Measurements from ENCODE around the gene PNPLA1.

PNPLA1 gene

DNA sequence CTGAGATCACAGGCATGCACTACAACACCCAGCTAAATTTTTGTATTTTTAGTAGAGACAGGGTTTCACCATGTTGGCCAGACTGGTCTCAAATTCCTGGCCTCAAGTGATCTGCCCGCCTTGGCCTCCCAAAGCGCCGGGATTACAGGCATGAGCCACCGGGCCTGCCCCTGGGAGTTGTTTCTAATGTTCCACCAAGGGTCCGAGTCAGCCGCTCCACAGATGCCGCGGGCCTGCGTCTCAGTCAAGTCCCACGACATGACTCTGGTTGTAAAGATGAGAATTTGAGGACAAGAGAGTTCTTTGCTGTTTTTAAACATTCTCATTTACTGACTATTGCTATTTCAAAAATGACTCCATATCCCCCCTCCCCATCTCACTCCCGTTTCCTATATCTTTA, 36.0 kb downstream of the PNPLA1 start:
- Histone ChIP-seq H3K4me1 (ENCODE audit: control insufficient read depth in 1 of 2, insufficient read depth in 1 of 2, low read depth in 1 of 2, low read length in 1 of 2) (peaks cover 15 to 21% of the 10 kb centered on the region in 2 experiments), H3K27me3 (no peaks in the 10 kb centered on the region), H3K36me3 (peaks cover 96% of the 10 kb centered on the region), H3K27ac (no peak overlapping the region), H3K9me3 (no peaks in the 10 kb centered on the region), H3K4me3 (ENCODE audit: low read depth in 1 of 2, low read length in 1 of 2) (no peak overlapping the region)
- TF ChIP-seq, protein P1, sequence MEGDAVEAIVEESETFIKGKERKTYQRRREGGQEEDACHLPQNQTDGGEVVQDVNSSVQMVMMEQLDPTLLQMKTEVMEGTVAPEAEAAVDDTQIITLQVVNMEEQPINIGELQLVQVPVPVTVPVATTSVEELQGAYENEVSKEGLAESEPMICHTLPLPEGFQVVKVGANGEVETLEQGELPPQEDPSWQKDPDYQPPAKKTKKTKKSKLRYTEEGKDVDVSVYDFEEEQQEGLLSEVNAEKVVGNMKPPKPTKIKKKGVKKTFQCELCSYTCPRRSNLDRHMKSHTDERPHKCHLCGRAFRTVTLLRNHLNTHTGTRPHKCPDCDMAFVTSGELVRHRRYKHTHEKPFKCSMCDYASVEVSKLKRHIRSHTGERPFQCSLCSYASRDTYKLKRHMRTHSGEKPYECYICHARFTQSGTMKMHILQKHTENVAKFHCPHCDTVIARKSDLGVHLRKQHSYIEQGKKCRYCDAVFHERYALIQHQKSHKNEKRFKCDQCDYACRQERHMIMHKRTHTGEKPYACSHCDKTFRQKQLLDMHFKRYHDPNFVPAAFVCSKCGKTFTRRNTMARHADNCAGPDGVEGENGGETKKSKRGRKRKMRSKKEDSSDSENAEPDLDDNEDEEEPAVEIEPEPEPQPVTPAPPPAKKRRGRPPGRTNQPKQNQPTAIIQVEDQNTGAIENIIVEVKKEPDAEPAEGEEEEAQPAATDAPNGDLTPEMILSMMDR (IDR thresholded peaks at IDR 0.05) = no peak

DNA sequence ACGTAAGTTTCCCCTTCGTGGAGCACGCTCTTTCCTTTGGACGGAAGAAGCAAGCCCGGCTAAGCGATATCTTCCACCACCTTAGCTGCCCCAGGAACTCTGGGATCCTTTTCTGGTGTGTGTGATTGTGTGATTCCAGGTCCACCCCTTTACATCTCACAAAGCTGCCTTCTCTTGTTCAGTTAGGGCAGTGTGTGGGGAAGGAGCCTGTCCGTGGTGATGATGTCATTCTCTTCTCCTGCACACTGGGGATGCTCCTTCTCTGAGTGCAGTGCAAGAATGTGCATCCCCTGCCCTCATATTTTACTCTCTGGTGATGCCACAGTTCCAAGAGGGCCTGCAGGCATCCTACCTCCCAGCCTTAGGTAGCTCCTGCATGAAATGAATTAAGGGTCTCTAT, 36.5 kb downstream of the PNPLA1 start:
- Histone ChIP-seq H3K4me1 (ENCODE audit: control insufficient read depth in 1 of 2, insufficient read depth in 1 of 2, low read depth in 1 of 2, low read length in 1 of 2) (peaks cover 15 to 16% of the 10 kb centered on the region in 2 experiments), H3K36me3 (peaks cover 97% of the 10 kb centered on the region), H3K9me3 (no peaks in the 10 kb centered on the region), H3K27me3 (no peaks in the 10 kb centered on the region), H3K27ac (no peak overlapping the region), H3K4me3 (ENCODE audit: low read depth in 1 of 2, low read length in 1 of 2) (no peak overlapping the region)
- TF ChIP-seq, protein P1 (IDR thresholded peaks at IDR 0.05) = no peak

DNA sequence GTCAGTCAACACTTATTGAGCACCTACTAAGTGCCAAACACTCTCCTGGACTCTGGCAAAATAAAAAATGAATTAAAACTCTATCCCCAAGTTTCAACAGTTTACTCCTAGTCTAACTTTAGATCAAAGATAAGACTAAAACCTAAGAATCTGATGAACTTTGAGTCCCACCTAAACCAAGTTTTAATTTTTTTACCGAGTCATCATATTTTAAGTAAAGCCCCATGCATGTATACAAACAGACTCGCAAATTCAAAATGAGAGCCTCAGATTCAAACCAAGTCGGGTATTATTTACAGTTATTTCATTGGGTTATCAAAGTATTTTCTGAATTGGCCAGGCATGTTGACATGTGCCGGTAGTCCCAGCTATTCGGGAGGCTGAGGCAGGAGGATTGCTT, 38.7 kb downstream of the PNPLA1 start:
- peaks cover 7 to 12% of the 10 kb centered on the region in 2 experiments for H3K4me1 ChIP-seq (ENCODE audit: control insufficient read depth in 1 of 2, insufficient read depth in 1 of 2, low read depth in 1 of 2, low read length in 1 of 2)
- TF ChIP-seq, protein P1 (IDR thresholded peaks at IDR 0.05) = no peak

DNA sequence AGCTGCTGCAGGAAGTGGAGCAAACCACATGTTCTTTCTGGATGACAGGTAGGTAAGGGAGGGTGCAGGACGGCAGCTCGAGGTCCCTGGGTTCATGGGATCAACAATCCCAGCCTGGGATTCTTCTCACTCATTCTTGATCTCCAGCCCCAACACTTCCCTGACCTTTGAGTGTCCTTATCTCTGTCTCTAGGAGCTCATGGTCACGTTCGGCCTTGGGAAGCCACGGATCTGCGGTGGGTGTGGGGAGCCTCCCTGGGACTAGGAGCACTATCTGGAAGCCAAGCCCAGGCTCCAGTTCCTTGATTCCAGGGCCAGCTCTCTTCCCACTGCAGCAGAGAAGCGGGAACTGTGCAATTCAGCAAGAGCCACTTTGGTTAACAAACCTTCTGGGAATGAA, 39.3 kb downstream of the PNPLA1 start:
- peaks cover 7 to 12% of the 10 kb centered on the region in 2 experiments for H3K4me1 ChIP-seq (ENCODE audit: control insufficient read depth in 1 of 2, insufficient read depth in 1 of 2, low read depth in 1 of 2, low read length in 1 of 2)
- no peak overlapping the region for H3K27ac ChIP-seq
- H3K27me3 ChIP-seq = no peaks in the 10 kb centered on the region

More for the DNA sequence above, 38.7 kb downstream of the PNPLA1 start:
- Histone ChIP-seq H3K27me3 (no peaks in the 10 kb centered on the region), H3K4me3 (ENCODE audit: low read depth in 1 of 2, low read length in 1 of 2) (no peak overlapping the region), H3K36me3 (peaks cover 98% of the 10 kb centered on the region), H3K27ac (no peak overlapping the region), H3K9me3 (no peaks in the 10 kb centered on the region)

DNA sequence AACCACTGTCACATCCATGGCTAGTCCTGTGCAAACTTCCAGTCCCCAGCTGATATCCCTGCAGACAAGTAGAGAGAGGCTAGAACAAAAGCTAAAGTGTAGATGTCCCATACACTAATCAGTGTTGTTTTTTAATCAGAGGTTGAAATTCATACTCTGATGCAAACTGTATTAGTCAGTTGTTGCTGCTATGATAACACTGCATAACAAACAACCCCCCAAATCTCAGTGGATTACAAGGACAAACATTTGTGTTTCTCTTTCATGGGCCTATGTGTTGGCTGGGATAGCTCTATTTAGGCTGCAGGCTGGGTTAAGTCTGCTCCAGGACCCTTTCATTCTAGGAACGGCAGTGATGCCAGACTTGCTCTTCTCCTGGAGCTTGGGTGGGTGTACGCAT, 40.0 kb downstream of the PNPLA1 start:
- Histone ChIP-seq H3K27ac (no peak overlapping the region), H3K36me3 (peaks cover 90% of the 10 kb centered on the region), H3K27me3 (no peaks in the 10 kb centered on the region), H3K4me3 (ENCODE audit: low read depth in 1 of 2, low read length in 1 of 2) (no peak overlapping the region), H3K9me3 (no peaks in the 10 kb centered on the region), H3K4me1 (ENCODE audit: control insufficient read depth in 1 of 2, insufficient read depth in 1 of 2, low read depth in 1 of 2, low read length in 1 of 2) (peaks cover 7 to 12% of the 10 kb centered on the region in 2 experiments)
- TF ChIP-seq, protein P1 (IDR thresholded peaks at IDR 0.05) = no peak

More for the DNA sequence above, 39.3 kb downstream of the PNPLA1 start:
- no peak overlapping the region for H3K4me3 ChIP-seq (ENCODE audit: low read depth in 1 of 2, low read length in 1 of 2)
- H3K9me3 ChIP-seq = no peaks in the 10 kb centered on the region
- peaks cover 96% of the 10 kb centered on the region for H3K36me3 ChIP-seq
- TF ChIP-seq, protein P1 (IDR thresholded peaks at IDR 0.05) = no peak
